GM12891 (cell line): Measurements from ENCODE around the gene MUC16.

Experiments
- DNase-seq: peaks from one replicate; pipeline ENCODE4 v3.0.0; 2011; ENCODE audit warnings: low spot score; ENCODE audit not compliant: insufficient read length
- FAIRE-seq: peaks from 2 replicates; lab custom pipeline; 2011; peaks lifted over from hg19 to GRCh38; lab: Jason Lieb, UNC
- PAX5 ChIP-seq: IDR thresholded peaks from 2 replicates; pipeline ENCODE4 v1.6.1; 2011; ENCODE audit warnings: low read length, moderate library complexity, mild to moderate bottlenecking; ENCODE audit not compliant: insufficient read depth, severe bottlenecking
- POLR2A ChIP-seq: IDR thresholded peaks from 2 replicates; pipeline ENCODE4 v1.6.1; 2011; ENCODE audit warnings: low read depth, low read length, control low read depth
- POLR2AphosphoS5 ChIP-seq: IDR thresholded peaks from 2 replicates; pipeline ENCODE4 v1.6.1; 2011; ENCODE audit warnings: low read depth, low read length, control low read depth
- POU2F2 ChIP-seq: IDR thresholded peaks from 2 replicates; pipeline ENCODE4 v1.6.1; 2011; ENCODE audit warnings: low read depth, mild to moderate bottlenecking, control low read depth, low read length, moderate library complexity
- SPI1 ChIP-seq: IDR thresholded peaks from 2 replicates; pipeline ENCODE4 v1.6.1; 2011; ENCODE audit warnings: low read depth, low read length, control low read depth
- TAF1 ChIP-seq: IDR thresholded peaks from 2 replicates; pipeline ENCODE4 v1.6.1; 2011; ENCODE audit warnings: low read depth, low read length, control low read depth

Gene MUC16

GRCh38 chr19:9010693-9011092, 484 bp upstream of the MUC16 start:
- FAIRE-seq (no peak), DNase-seq (no peak)
- TF ChIP-seq SPI1 (no peak), TAF1 (no peak), POLR2A (no peak), POU2F2 (no peak), POLR2AphosphoS5 (no peak), PAX5 (no peak)

- FAIRE-seq (no peak), DNase-seq (no peak)
- TF ChIP-seq SPI1: no peak
- TF ChIP-seq POLR2AphosphoS5: no peak
- no peak for TF ChIP-seq POLR2A
- TF ChIP-seq PAX5: no peak
- no peak for TF ChIP-seq POU2F2
- TF ChIP-seq TAF1: no peak
These were observed 778 bp downstream of the MUC16 start for GRCh38 chr19:9009431-9009830.

GRCh38 chr19:9008667-9009066, 1.5 kb downstream of the MUC16 start:
- DNase-seq (no peak), FAIRE-seq (no peak)
- TF ChIP-seq SPI1 (no peak), POU2F2 (no peak), POLR2AphosphoS5 (no peak), TAF1 (no peak), POLR2A (no peak), PAX5 (no peak)

GRCh38 chr19:9000933-9001332, 9.3 kb downstream of the MUC16 start:
- TF ChIP-seq SPI1 (no peak), POLR2A (no peak), TAF1 (no peak), POLR2AphosphoS5 (no peak), PAX5 (no peak), POU2F2 (no peak)
- FAIRE-seq: no peak

GRCh38 chr19:8988204-8988603, 22.0 kb downstream of the MUC16 start:
- DNase-seq: no peak
- no peak for FAIRE-seq
- TF ChIP-seq SPI1: no peak
- no peak for TF ChIP-seq POLR2AphosphoS5
- no peak for TF ChIP-seq POU2F2
- no peak for TF ChIP-seq PAX5
- no peak for TF ChIP-seq TAF1

More at GRCh38 chr19:9000933-9001332, 9.3 kb downstream of the MUC16 start:
- DNase-seq: no peak

- TF ChIP-seq POLR2AphosphoS5 (no peak), POU2F2 (no peak), SPI1 (no peak), PAX5 (no peak), TAF1 (no peak), POLR2A (no peak)
- FAIRE-seq: no peak
These were observed 23.9 kb downstream of the MUC16 start for GRCh38 chr19:8986296-8986695.

GRCh38 chr19:8973501-8974091, 36.6 kb downstream of the MUC16 start:
- TF ChIP-seq PAX5: no peak
- TF ChIP-seq SPI1: no peak
- no peak for TF ChIP-seq POU2F2
- TF ChIP-seq TAF1: no peak
- TF ChIP-seq POLR2A: no peak
- no peak for TF ChIP-seq POLR2AphosphoS5
- FAIRE-seq: no peak
- no peak for DNase-seq

More at GRCh38 chr19:8986296-8986695, 23.9 kb downstream of the MUC16 start:
- DNase-seq: no peak

GRCh38 chr19:8965887-8966286, 44.3 kb downstream of the MUC16 start:
- FAIRE-seq (no peak), DNase-seq (no peak)
- no peak for TF ChIP-seq POU2F2
- no peak for TF ChIP-seq TAF1
- TF ChIP-seq POLR2A: no peak
- no peak for TF ChIP-seq POLR2AphosphoS5
- TF ChIP-seq PAX5: no peak
- no peak for TF ChIP-seq SPI1
